ENCODE measurements around the gene RASL12.

GRCh38 chr15:65077291-65077980, 9.6 kb upstream of the RASL12 start:
- TF ChIP-seq CTCF (IDR thresholded peaks at IDR 0.05) (no peak), POLR2A (IDR thresholded peaks at IDR 0.05) (no peak)
